Activated CD4-positive, alpha-beta T cell treated with anti-CD3 and anti-CD28 coated beads, Interleukin-2, amount 50 U/mL, for 48 hours (primary cell): ENCODE results near the gene JARID2.
A peak's percentile ranks its signal among the peaks of the same experiment; 100 is the strongest.

Source experiments
- DNase-seq, 2 experiments: peaks; one replicate each; pipeline ENCODE4 v3.0.0-alpha.2; 2020

The JARID2 gene

DNA sequence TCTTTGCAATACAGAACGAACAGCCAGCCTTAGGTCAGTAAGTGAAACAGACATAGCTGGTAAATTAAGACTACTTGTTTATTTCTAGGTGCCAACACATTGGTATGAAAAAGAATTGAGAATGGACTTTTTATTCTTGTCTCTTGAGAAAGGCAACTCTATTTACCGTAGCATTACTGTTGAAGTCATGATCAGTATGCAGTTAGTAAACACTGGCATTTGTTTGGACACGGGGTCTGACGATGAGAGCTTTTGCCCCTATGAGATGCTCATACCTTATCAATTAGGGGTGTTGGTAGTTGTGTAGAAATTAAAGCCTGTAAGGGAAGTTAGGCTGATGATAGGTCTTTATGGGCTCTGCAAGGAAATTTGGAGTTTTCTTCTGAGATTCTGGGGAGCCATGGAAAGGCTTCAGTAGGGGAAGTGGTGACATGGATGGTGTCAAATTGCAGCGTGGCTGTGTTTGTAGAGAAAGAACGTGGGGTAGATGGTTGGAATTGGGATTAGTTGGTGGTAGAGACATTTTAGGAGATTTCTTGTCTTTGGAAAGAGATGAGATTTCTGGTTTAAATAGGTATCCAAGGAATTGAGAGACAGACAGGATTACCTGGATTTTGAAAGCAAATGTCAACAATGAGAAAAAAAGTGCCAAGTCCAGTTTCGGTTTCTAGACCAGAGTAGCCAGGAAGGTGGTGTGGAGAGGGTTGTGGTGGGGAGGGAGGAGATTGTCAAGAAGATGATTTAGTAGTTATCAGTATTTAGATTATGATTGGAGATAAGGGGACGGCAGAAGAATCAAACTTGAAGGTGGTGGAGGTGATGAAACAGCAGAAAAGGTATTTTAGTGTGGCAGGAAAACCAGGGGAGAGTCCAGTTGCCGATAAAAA is 116.6 kb downstream of the JARID2 start:
- DNase-seq: no peak

DNA sequence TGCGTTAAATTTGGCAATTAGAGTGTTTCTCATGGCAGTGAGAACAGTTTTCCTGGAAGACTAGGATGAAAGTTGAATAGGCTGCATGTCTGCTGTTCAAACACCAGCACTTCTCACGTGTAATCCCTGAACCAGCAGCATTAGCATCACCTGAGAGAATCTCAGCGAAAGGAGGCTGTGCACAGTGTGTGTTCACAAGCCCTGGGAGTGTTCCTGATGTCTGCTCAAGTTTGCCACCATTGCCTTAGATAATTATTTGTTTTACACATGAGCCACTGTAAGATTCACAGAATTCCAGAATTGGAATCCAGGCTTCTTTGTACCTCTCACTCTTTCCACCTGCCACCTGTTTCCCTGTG is 117.3 kb downstream of the JARID2 start:
- no peak for DNase-seq

DNA sequence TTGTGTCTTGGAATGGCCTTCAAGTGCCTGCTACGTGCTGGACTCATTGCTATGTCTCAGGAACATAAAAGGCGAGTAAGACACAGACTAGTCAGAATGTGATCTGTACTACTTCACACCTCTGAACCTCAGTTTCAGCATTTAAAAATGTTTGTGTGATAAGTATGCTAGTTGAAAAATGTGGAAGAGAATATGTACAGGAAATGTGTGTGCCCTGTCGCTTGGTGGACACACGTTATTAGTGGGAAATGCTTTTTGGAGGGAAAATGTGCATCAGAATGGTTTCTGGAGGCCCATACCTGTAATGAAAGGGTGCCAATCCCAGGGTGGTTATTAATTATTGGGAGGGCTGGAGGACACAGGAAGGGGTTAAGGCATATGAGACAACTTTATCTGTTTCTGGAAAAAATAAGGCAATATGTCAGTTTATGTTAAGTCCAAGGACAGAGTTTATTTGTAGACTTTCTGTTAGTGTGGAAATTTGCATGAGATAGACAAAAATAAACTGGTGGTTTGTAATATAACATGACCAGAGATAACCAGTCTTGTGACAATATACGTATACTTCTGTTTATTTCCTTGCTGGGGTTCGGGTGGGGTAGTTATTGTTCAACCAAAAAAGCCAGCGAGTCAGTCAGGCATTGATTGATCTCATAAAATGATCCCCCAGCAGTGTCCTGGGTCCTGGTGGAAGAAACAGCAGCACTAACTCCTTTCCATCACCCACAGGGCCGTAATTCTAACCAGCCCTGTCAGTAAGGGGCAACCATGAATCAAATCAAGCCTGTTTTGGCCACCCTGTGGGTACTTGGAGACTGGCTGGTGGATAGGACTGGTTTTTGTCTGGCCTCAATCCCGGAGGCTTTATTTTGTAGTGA is 117.9 kb downstream of the JARID2 start:
- DNase-seq: no peak

DNA sequence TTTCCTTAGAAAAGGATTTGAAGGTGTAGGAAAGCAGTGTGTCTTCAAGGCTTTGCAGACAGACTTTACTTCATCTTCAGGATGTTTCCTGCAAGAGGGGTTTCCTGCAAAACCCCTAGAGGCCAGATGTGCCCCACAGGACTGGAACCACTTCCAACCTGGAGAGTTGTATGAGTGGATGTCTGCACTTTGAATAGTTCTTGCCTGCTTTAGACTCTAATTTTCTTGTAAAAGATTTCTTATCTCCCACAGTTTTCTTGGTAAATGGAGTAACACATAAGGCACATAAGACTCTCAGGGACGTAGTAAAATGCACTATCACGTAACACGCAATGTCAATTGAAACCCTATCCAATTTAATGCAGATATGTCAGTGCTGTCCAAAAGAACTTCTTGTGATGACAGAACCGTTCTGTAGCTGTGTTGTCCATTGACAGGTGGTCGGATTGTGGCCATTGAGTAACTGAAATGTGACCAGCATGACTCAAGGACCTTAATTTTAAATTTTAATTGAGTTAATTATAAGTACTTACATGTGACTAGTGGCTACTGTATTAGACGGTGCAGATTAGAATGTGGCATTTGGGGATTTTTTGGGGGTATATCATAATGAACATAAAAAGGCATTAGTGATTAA is 118.7 kb downstream of the JARID2 start:
- no peak for DNase-seq

DNA sequence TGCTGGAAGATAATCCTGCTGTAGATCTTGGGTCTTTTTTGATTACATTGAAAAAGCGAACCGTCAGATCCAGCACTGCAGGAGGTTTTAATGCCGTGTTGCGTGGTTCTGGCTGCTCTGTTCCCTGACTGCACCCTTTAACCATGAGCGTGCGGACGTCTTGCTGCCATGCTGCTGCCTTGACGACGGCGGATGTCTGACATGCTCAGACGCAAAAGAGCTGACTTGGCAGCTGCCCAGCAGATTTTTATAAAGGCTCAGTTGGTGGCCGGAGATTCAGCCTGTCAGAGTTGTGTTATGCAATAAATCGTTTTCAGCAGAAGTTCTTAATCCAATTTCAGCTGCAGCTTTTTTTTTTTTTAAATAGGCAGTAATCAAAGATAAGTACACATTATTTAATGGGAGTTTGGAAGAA is 119.4 kb downstream of the JARID2 start:
- DNase-seq: peak; percentile 25 to 39

DNA sequence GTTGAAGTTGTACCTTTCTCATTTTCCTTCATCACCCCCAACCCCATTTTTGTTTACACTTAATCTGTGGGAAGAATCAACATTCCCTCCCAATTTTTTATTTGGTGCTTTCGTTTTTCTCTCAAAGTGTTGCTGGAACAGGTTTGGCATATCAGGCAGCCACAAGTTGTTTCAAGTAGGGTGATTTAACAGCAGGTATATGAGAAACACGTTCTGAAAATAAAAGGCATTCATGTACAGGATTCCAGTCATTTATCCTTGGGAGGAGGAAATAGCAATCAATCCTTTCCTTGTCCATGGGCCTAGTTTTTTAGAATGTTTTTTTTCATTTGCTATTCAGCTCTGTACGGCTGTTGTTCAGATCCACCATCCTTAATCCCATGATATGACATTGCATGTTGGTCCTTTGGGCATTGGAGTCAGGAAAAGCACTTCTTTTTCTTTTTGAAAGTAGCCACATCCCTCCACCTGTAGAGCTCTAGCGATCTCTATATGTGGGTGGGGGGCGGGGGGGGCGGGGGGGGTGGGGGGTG is 120.2 kb downstream of the JARID2 start:
- DNase-seq: no peak

DNA sequence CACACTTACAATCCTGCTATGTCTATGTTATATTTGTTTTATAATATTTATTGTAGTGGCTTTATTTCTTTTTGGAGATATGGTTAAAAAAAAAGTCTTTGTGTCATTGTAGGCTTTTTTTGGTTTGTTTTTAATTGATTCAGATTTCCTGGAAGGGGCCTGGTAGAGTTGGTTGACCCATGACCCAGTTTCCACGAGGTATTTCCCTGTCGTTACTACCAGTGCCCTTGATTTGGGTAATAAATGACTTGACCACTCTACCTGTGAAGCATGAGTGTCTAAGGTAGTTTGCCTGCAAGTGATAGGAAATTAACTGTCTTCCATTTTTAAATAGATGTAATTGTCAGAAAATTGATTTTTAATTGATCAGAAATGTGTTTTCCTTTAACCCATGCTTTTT is 121.0 kb downstream of the JARID2 start:
- no peak for DNase-seq

DNA sequence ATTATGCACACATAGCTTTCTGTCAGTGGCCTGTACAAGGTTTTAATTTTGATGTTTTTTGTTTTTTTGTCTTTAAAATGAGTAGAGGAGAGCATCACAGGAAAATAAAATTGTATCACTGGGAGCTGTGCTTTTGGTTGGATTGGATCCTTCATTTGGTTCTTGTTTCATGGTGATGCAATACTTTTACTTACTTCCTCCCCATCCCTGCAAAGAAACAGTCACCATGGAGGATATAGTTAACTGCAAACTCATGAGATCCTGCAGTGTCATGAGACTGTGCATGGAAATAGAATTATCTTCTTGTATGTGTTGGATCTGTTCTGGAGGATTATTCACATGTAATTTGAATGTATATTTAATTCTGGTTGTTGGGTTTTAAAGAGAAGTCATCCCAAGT is 122.3 kb downstream of the JARID2 start:
- no peak for DNase-seq

DNA sequence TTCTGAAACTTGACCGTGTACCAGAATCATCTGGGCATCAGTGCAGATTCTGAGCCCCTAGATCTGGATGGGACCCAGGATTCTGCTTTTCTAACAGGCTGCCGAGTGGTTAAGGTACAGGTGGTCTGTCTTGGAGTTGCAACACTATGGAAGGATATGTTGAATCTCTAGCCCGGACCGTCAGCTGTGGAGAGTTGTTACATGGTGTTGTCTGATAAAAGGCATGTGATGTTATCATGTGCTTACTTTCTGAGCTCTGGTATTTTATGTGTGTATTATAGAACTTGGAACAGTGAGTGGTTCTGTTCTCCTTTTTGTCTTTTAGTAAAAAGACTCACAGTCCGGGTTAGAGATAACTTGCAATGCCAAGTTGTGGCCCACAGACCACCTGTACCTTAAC is 123.0 kb downstream of the JARID2 start:
- no peak for DNase-seq

DNA sequence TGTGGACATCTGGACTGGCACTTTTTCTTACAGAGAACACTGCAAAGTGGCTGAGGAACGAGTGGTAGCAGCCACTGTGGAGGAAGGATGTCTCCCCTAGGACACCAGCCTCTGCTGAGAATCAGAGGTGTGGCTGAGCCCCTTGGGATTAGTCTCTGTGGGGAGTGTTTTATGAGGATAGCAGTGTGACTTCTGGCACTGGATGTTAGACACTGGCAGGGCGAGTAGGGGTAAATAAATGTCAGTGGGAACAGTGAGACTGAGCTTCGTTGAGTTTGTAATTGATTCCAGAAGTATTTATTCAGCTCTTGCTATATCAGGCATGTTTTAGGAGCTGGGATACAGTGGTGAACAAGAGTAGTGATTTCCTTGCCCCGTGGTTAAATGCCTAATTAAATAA is 124.0 kb downstream of the JARID2 start:
- no peak for DNase-seq

DNA sequence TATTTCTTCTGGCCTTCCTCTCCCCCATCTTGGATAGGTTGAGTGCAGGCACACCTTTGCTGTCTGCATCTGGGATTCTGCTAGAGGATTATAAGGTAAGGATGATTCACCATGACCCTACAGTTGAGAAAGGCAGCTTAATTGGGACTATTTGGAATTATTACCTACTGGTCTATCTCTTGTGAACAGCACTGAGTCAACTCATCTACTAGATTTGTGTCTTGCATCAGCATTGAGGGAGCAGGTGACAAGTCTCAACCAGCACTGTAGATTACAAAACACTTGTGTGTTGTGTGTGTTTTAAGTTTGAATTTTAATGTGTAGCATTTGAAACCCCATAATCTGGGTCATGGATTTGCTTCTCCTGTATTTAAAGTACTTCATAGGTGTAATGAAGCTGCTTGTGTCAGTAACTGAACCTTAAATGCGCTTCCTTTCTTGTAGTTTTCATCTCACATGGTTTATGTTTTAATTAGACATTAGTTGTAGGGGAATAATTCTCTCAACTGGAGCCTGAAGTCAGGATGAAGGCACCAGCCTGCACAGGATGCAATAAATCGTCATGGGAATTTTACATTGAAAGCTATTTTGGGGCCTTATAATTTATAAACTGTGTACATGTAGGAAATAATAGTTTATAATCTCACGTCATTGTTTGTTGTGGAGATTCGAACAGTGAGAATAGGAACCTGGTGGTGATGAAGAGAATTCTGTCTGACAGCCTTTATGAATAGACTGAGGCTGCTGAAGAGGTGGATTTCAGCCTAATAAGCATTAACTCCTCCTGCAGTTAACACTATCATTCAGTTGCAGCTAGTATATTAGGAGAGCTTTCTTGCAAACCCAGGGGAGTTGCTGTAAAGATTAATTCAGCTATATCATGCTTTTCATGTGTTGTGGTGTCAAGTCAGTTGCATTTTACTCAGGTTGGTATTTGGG is 125.1 kb downstream of the JARID2 start:
- DNase-seq: no peak

DNA sequence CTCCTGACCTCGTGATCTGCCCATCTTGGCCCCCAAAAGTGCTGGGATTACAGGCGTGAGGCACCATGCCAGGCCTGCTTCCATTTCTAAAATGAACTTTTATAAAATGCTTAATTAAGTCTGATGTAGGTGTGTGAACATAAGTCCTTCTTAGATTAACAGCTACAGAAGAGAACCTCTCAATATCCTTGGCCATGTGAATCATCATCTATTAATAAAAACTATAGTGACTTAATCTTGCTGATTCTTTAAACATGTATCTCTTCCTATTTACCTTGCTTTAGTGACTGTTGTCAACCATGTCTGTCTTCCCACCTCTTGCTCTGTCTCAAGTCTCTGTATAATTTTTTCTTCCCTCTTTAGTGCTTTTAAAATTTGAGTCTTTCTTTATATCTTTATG is 127.1 kb downstream of the JARID2 start:
- no peak for DNase-seq

DNA sequence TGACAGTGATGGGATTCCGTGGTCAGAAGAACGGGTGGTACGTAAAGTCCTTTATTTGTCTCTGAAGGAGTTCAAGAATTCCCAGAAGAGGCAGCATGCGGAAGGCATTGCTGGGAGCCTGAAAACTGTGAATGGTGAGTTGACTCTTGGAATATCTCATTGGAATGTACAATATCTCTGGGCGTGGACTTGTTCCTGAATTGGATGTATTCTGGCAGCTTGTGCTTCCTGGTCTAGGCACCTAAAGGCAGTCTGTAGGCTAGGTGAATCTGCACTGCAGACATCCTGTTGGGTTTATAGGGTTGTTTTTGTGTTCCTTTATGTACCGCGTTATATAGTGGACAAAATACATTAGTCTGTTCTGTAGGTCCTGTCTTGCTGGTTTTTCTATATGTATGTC is 128.2 kb downstream of the JARID2 start:
- no peak for DNase-seq

DNA sequence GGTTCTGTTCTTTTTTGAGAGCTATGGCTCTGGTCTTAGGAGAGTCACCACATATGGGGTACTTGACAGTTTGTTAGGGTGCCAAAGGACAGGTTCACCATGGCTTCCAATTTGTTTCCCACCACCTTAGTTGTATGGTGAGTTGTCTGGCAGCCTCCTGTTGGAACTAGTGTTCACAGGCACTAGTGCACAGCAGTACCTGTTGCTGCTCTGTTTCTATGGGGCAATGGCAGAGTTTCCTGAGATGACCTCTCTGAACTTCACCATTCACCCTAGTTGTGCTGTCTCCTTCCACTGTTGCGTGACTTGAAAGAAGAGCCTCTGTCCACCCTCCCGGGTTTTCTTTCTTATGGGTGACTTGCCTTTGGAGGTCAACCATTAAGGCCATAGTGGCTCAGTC is 129.1 kb downstream of the JARID2 start:
- no peak for DNase-seq

DNA sequence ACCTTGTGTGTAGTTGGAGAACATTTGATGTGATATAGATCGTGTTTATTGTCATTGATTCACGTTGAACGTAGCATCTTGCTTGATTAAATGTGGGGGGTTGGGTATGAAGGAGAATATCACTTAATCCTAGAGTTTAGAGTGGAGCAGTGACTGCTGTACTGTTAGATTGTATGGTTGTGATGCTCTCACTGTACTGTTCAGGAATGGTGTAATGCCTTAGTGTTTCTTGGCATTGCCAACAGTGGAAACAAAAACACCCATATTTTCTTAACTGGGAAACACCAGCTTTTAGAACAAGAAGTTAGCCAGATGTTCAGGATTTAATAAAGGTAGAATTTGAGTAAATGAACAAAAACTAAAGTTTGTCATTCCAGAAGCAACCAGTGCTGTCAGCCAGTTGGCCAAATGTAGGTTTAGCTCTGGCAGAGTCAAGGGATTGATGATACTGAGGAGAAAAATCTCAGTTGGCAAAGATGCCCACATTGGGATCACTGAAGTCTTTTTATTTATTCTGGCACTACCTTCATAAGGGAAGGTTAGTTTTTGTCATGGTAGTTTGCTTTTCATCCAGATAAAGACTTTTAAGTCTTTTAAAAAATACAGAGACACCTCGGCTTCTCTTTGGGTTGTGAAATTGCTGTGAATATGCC is 129.9 kb downstream of the JARID2 start:
- no peak for DNase-seq

DNA sequence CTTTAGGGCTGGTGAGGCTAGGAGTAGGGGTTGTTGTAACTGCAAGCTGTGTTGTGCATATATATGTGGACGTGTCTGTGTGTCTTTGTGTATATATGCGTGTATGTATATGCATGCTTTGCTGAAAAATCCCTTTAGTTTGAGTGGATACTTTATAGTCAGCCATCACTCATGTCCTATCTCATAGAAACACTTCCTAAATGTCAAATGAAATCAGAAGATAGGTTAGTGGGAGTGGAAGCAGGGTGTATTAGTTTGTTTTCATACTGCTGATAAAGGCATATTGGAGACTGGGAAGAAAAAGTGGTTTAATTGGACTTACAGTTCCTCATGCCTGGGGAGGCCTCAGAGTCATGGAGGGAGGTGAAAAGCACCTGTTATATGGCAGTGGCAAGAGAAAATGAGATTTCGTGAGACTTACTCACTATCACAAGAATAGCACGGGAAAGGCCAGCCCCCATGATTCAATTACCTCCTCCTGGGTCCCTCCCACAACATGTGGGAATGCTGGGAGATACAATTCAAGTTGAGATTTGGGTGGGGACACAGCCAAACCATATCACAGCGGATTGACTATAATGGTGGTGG is 131.1 kb downstream of the JARID2 start:
- no peak for DNase-seq

DNA sequence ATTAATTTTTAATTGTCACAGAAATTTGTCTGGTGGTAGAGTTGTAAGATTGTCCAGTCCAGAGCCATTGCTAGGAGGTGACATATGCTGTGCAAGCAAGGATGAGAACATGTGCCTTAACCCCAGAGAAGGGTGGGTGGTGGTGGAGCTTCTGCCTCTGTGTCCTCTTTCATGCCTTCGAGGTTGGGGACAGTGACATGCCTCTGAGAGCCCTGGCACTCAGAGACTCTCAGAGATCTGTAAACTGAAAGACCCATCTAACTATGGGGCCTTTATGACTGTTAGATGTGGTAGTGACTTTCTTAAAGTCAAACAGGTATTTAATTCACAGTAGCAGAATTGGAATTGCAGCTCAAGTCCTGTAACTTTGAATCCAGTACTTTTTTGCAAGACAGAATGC is 132.4 kb downstream of the JARID2 start:
- DNase-seq: no peak

DNA sequence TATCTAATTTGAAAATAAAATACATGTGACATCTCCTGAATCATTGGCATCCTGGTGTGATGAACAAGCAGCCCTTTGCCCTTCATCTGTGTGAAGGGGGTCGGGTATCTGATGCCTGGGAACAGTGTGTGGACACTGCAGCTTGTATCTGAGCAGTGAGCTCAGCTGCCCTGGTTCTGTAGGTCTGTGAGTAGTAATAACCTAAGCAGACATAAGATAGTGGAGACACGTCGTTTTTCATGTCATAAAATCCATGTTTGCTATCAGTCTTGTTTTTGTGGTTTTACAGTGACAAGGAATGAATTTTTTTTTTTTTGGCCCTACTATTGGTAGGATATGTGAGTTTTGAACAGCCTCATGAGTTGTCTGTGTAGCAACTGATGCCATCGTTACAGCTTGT is 133.0 kb downstream of the JARID2 start:
- DNase-seq: no peak

DNA sequence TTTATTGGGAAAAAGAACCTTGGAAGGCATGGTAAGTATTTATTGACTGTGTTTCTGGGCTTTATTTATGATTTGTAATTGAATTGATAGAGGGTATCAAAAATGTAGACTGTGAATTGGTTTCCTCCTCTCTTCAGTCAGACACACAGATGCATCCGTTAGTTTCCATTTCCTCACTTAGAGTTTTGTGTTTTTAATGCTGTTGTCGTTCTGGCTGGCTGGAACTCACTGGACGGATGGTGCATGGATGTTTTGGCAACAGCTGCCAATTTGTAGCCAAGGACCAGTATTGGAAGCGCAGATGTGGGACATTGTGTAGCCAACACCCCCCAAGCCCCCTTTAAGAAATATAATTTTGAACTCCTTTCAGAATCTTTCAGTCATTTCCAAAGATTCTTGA is 134.5 kb downstream of the JARID2 start:
- DNase-seq: no peak

DNA sequence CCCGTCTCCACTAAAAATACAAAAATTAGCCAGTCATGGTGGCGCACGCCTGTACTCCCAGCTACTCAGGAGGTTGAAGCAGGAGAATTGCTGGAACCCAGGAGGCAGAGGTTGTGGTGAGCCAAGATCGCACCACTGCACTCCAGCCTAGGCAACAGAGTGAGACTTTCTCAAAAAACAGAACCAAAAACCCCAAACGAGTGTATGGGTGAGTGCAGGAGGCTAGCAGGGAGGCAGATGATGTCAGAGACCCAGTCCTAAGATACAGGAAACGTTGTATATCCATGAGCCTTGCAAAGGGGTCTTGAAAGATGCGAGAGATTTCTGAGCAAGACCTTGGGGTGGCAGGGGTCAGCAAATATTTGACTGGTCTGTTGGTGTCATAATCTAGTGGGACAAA is 136.2 kb downstream of the JARID2 start:
- no peak for DNase-seq

DNA sequence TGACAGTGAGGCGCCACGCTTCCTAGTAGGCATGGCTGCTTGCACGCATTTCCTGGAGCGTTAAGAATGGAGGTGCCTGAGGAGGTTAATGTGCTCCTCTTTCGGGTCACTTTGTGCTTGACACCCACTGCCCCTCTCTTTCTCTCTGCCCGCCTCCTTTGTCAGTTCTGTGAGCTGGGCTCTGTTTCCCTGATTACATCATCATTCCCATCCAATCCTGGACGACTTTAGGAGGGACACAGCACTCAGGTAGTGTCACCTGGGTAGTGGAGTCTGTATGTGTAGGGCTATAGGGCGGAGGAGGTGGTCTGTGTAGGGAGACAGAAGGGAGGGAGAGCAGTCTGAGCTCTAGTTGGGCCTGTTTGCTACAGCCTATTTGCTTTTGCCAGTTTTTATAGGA is 136.8 kb downstream of the JARID2 start:
- DNase-seq: no peak
